Activated CD4-positive, alpha-beta T cell treated with anti-CD3 and anti-CD28 coated beads, Interleukin-2, amount 10 ng/mL, durations not matched to agents 24 days and 14 days (primary cell): ENCODE data around the gene HSD17B12. TPM values are rescaled to one million over a fixed set of nuclear protein-coding genes. Genes with fewer than 3 reads are reported as not detected.
A peak's percentile ranks its signal among the peaks of the same experiment; 100 is the strongest.

Experiments
- DNase-seq: peaks from one replicate; pipeline ENCODE4 v3.0.0; 2022
- H3K27ac Mint-ChIP-seq: one replicate; pipeline ENCODE4 v1.8.0; 2022; ENCODE audit warnings: mild to moderate bottlenecking, mixed read lengths
- H3K27me3 Mint-ChIP-seq: one replicate; pipeline ENCODE4 v1.8.0; 2022; ENCODE audit warnings: mixed read lengths
- H3K36me3 Mint-ChIP-seq: one replicate; pipeline ENCODE4 v1.8.0; 2022; ENCODE audit warnings: low read depth, mild to moderate bottlenecking, mixed read lengths
- H3K4me1 Mint-ChIP-seq: one replicate; pipeline ENCODE4 v1.8.0; 2021; ENCODE audit warnings: mixed read lengths
- H3K4me3 Mint-ChIP-seq: one replicate; pipeline ENCODE4 v1.8.0; 2022; ENCODE audit warnings: mild to moderate bottlenecking, moderate library complexity, mixed read lengths
- H3K9me3 Mint-ChIP-seq: one replicate; pipeline ENCODE4 v1.8.0; 2021; ENCODE audit warnings: mixed read lengths
- intact Hi-C: fragments of 100-400 bp; cut with micrococcal nuclease; formaldehyde crosslinking; loops from one replicate; pipeline ENCODE4 v1.15.1; 2023
- total RNA-seq: library from RNA; stranded (reverse); gene quantifications from 2 replicates; pipeline ENCODE4 v1.2.3, GENCODE V29; 2022

Gene HSD17B12
- total RNA-seq, 1 donor from 2014 or later, result 80.1 TPM

- peak; percentile 97 for DNase-seq
- H3K27ac Mint-ChIP-seq, result peak within 1 kb of the TSS; percentile 90
- H3K9me3 Mint-ChIP-seq, result peaks cover 21% of the 10 kb centered on the region
- peaks cover 14% of the 10 kb centered on the region for H3K4me1 Mint-ChIP-seq
- H3K4me3 Mint-ChIP-seq, result peak within 1 kb of the TSS; percentile 93
- peaks cover 12% of the 10 kb centered on the region for H3K27me3 Mint-ChIP-seq
- intact Hi-C loops, result loop anchor here (1.0 to 10.0 kb wide), 3 partner anchors 11 to 214 kb away; partner anchors contain the start of gene EXT2
- H3K36me3 Mint-ChIP-seq, result peaks cover 28% of the 10 kb centered on the region
These were observed 200.2 kb downstream of the HSD17B12 start, which contains the start of gene ALKBH3 for GRCh38 chr11:43880640-43881159. TSS of gene ALKBH3 (plus strand) at chr11:43880831. CDS start at chr11:43882653, 1,822 bp downstream.

GRCh38 chr11:43892851-43893250 lies 212.3 kb downstream of the HSD17B12 start:
- no peaks in the 10 kb centered on the region for H3K4me1 Mint-ChIP-seq
- H3K4me3 Mint-ChIP-seq, result no peak overlapping the region
- peaks cover 40% of the 10 kb centered on the region for H3K36me3 Mint-ChIP-seq
- no peaks in the 10 kb centered on the region for H3K9me3 Mint-ChIP-seq
- H3K27ac Mint-ChIP-seq, result no peak overlapping the region
- DNase-seq, result no peak
- intact Hi-C loops, result no loop called here
- no peaks in the 10 kb centered on the region for H3K27me3 Mint-ChIP-seq

- DNase-seq, result no peak
- Mint-ChIP-seq H3K27me3 (no peaks in the 10 kb centered on the region), H3K4me3 (no peak overlapping the region), H3K36me3 (peaks cover 49% of the 10 kb centered on the region), H3K27ac (no peak overlapping the region), H3K4me1 (no peaks in the 10 kb centered on the region), H3K9me3 (no peaks in the 10 kb centered on the region)
- intact Hi-C loops, result no loop called here
These were observed 214.0 kb downstream of the HSD17B12 start for GRCh38 chr11:43894546-43894945.

GRCh38 chr11:43895601-43896000 lies 215.1 kb downstream of the HSD17B12 start:
- Mint-ChIP-seq H3K9me3 (no peaks in the 10 kb centered on the region), H3K36me3 (peaks cover 44% of the 10 kb centered on the region), H3K4me1 (no peaks in the 10 kb centered on the region), H3K27ac (no peak overlapping the region), H3K27me3 (no peaks in the 10 kb centered on the region), H3K4me3 (no peak overlapping the region)
- DNase-seq, result no peak
- intact Hi-C loops, result no loop called here

- no peaks in the 10 kb centered on the region for H3K27me3 Mint-ChIP-seq
- H3K4me3 Mint-ChIP-seq, result no peak overlapping the region
- H3K36me3 Mint-ChIP-seq, result peaks cover 38% of the 10 kb centered on the region
- DNase-seq, result no peak
- H3K27ac Mint-ChIP-seq, result no peak overlapping the region
- intact Hi-C loops, result no loop called here
- H3K4me1 Mint-ChIP-seq, result no peaks in the 10 kb centered on the region
- H3K9me3 Mint-ChIP-seq, result no peaks in the 10 kb centered on the region
These were observed 218.0 kb downstream of the HSD17B12 start for GRCh38 chr11:43898574-43898973.

- no peak overlapping the region for H3K27ac Mint-ChIP-seq
- no peaks in the 10 kb centered on the region for H3K27me3 Mint-ChIP-seq
- intact Hi-C loops, result no loop called here
These were observed 218.6 kb downstream of the HSD17B12 start for GRCh38 chr11:43899094-43899493.

GRCh38 chr11:43901551-43901950 lies 221.0 kb downstream of the HSD17B12 start:
- no peaks in the 10 kb centered on the region for H3K4me1 Mint-ChIP-seq

More at GRCh38 chr11:43899094-43899493, 218.6 kb downstream of the HSD17B12 start:
- Mint-ChIP-seq H3K36me3 (peaks cover 40% of the 10 kb centered on the region), H3K4me3 (no peak overlapping the region), H3K9me3 (no peaks in the 10 kb centered on the region), H3K4me1 (no peaks in the 10 kb centered on the region)
- no peak for DNase-seq

GRCh38 chr11:43903078-43903477 lies 222.5 kb downstream of the HSD17B12 start:
- DNase-seq, result no peak
- H3K27me3 Mint-ChIP-seq, result no peaks in the 10 kb centered on the region
- no peak overlapping the region for H3K27ac Mint-ChIP-seq
- H3K4me3 Mint-ChIP-seq, result no peak overlapping the region
- H3K4me1 Mint-ChIP-seq, result peaks cover 9% of the 10 kb centered on the region
- H3K36me3 Mint-ChIP-seq, result peaks cover 42% of the 10 kb centered on the region
- intact Hi-C loops, result no loop called here
- no peaks in the 10 kb centered on the region for H3K9me3 Mint-ChIP-seq

More at GRCh38 chr11:43901551-43901950, 221.0 kb downstream of the HSD17B12 start:
- DNase-seq, result no peak
- H3K9me3 Mint-ChIP-seq, result no peaks in the 10 kb centered on the region
- no peak overlapping the region for H3K4me3 Mint-ChIP-seq
- intact Hi-C loops, result no loop called here
- H3K27me3 Mint-ChIP-seq, result no peaks in the 10 kb centered on the region
- H3K36me3 Mint-ChIP-seq, result peaks cover 39% of the 10 kb centered on the region
- no peak overlapping the region for H3K27ac Mint-ChIP-seq

- H3K4me1 Mint-ChIP-seq, result peaks cover 9% of the 10 kb centered on the region
- peaks cover 35% of the 10 kb centered on the region for H3K36me3 Mint-ChIP-seq
- no peaks in the 10 kb centered on the region for H3K9me3 Mint-ChIP-seq
- no peak overlapping the region for H3K4me3 Mint-ChIP-seq
- intact Hi-C loops, result no loop called here
- DNase-seq, result no peak
- H3K27ac Mint-ChIP-seq, result no peak overlapping the region
- no peaks in the 10 kb centered on the region for H3K27me3 Mint-ChIP-seq
These were observed 223.4 kb downstream of the HSD17B12 start for GRCh38 chr11:43903969-43904368.

- peaks cover 36% of the 10 kb centered on the region for H3K36me3 Mint-ChIP-seq
- intact Hi-C loops, result no loop called here
- no peak for DNase-seq
- peaks cover 9% of the 10 kb centered on the region for H3K4me1 Mint-ChIP-seq
- H3K9me3 Mint-ChIP-seq, result no peaks in the 10 kb centered on the region
- H3K27ac Mint-ChIP-seq, result no peak overlapping the region
- no peak overlapping the region for H3K4me3 Mint-ChIP-seq
- H3K27me3 Mint-ChIP-seq, result no peaks in the 10 kb centered on the region
These were observed 224.4 kb downstream of the HSD17B12 start for GRCh38 chr11:43904742-43905535.

- intact Hi-C loops, result no loop called here
- no peak for DNase-seq
- H3K36me3 Mint-ChIP-seq, result peaks cover 41% of the 10 kb centered on the region
These were observed 225.3 kb downstream of the HSD17B12 start for GRCh38 chr11:43905813-43906241.

More at GRCh38 chr11:43905813-43906241, 225.3 kb downstream of the HSD17B12 start:
- Mint-ChIP-seq H3K4me3 (no peak overlapping the region), H3K27ac (no peak overlapping the region), H3K9me3 (no peaks in the 10 kb centered on the region), H3K27me3 (no peaks in the 10 kb centered on the region), H3K4me1 (peaks cover 9% of the 10 kb centered on the region)

Other genes starting within 250 kb of the HSD17B12 start
- 38.3 and 41.4 TPM in 2 replicates for gene ALKBH3, start 200.1 kb downstream of the HSD17B12 start, total RNA-seq